Stimulated activated CD4-positive, alpha-beta T cell treated with anti-CD3 and anti-CD28 coated beads, Interleukin-1b, Interleukin-23, amount 100 ng/mL, for 24 hours (primary cell): ENCODE data around the gene EFTUD2.

Experiments
- DNase-seq, 4 experiments: peaks; one replicate each; pipeline ENCODE4 v3.0.0-alpha.2; 2020; ENCODE audit warnings: low read depth in 4 of 4, low spot score in 1 of 4

The EFTUD2 gene

DNA sequence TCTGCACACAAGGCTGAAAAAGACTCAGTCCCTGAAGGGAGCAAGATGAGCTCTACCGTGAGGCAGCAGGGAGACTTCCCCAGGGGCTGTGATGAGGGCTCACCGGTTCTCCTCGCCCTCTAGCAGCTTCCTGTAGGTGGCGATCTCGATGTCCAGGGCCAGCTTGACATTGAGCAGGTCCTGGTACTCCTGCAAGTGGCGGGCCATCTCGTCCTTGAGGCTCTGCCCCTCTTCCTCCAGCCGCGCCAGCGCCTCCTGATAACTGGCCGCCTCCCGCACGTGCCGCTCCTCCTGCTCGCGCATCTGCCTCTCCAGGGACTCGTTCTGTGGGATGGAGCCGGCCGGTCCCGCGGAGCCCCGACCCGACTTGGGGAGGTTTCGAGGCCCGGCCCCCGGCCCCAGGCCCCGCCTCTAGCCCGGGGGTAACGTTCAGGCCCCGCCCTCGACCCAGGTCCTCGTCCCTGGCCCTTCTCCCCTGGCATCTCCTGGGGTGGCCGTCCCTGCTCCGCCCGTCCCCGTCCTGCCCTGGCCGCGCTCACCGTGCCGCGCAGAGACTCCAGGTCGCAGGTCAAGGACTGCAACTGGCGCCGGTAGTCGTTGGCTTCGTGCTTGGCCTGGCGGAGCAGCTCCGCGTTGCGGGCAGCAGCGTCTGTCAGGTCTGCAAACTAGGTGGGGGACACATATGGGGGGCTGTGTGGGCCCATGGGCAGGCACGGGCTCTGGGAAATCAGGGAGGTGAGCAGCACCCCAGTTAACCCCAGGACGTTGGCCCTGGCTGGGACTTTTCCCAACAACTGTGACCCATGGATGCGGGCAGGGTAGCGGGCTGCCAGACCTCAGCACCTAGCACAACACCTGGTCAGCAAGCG lies 12.1 kb upstream of the EFTUD2 start:
- peak in 1 of 4 experiments; percentile 25 for DNase-seq

GRCh38 chr17:44910231-44911106 lies 11.2 kb upstream of the EFTUD2 start:
- no peak for DNase-seq

DNA sequence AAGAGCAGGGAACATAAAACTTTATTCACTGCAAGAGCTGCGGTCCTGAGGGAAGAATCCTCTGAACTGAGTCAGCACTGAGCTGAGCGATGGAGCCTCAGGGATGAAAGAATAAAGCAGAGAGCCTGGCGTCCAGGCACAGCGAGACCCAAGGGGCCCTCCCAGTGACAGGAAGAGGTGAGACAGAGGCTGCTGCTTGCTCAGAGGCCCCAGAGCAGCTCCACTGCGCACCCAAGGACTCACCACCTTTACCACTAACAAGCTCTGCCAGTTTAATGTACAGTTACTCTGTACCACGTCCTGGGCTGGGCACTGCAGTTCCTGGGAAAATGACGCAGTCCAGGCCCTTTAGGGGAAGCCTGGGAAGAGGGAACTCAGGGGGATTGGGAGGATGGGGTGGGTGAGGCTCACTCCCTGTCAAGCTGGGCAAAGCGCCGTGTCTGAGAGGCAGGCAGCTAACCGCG lies 10.5 kb upstream of the EFTUD2 start:
- DNase-seq, result no peak

DNA sequence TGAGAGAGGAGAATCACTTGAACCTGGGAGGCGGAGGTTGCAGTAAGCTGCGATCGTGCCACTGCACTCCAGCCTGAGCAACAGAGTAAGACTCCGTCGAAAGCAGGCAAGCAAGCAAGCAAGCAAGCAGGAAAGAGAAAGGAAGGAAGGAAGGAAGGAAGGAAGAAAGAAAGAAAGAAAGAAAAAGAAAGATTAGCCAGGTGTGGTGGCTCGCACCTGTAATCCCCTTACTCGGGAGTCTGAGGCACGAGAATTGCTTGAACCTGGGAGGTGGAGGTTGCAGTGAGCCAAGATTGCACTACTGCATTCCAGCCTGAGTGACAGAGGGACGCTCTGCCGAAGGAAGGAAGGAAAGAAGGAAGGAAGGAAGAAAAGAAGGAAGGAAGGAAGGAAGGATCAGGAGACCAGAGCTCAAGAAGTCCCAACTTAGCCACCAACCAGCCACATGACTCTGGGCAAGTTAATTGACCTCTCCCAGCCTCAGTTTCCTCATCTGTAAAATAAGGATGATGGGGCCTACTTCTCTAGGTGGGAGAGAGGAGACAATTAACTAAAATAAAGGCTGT lies 9.6 kb upstream of the EFTUD2 start:
- DNase-seq, result no peak

- no peak for DNase-seq
These were observed 8.7 kb upstream of the EFTUD2 start for GRCh38 chr17:44907729-44908470.

- no peak for DNase-seq
These were observed 7.8 kb upstream of the EFTUD2 start for GRCh38 chr17:44906763-44907728.

DNA sequence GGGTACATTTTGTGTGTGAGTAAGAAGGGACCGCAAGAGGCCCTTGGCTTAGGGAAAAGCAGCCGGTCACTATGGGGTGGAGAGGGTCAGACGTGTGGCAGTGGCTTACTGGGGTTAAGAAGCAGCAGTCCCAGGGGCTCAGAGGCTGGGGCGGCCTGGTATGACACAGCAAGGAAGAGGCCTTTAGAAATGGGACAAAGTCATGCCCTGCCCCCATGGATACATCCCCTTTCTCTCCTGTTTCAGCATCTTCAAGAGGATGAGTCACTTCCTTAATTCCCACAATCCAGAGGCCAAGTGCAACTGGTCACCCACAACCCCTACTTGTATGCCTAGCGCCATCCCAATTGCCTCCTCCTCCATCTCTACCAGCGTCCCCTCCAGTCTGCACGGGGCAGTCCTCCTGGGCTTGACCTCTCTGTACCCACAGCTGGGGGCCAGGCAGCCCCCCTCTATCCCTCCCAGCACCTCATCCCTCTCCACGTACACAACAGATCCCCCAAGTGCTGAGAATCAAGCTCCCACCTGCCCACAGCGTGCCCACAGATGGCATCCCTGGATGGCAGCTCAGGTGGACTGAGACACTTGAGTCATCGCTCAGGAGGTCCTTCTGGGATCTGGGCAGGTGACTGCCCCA lies 6.9 kb upstream of the EFTUD2 start:
- DNase-seq, result no peak

DNA sequence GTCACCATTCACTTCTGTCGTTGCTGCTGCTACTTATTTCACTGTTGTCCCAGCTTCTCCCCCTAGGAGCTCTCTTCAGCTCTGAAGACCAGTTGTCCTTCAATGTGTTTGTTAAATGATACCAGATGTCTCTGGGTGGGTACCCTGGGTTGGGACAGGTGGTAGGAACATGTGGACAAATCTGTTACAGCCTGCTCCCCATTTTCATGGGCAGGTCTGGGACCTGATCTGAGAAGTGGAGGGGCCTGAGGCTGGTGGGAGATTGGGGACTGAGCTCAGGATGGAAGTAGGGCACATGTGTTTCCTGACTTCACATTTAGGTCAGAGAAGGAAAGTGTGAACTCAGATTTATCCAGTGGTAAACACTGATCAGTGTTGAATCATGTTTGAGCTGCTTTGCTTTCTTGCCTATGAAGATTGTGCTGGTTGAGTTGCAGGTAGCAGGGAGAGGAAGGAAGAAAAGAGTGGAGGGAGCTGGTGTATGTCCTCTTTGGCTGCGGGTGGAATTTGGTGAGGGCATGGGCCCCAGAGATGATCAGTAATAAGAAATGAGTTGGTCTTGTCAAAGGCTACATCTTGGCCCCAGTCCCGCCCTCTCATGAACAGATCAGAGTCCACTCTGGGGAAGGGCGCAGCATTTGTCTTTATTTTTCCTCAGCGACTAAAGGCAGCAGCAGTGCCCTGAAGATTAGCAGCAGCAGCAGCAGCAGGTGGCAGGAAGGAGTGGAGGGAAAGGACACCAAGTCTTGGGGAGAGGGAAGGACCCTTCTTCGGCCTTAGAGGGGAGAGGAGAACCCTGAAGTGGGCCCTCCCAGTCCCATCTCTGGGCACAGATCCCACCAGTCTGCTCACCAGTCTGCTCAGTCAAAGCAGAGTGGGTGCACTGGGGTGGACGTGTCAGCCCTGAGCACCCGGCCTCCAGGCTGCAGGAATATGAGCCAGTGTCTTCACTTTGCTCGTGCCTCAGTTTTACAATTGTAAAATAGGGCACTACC lies 6.1 kb upstream of the EFTUD2 start:
- DNase-seq, result no peak

GRCh38 chr17:44904001-44904984 lies 5.0 kb upstream of the EFTUD2 start:
- DNase-seq, result no peak

DNA sequence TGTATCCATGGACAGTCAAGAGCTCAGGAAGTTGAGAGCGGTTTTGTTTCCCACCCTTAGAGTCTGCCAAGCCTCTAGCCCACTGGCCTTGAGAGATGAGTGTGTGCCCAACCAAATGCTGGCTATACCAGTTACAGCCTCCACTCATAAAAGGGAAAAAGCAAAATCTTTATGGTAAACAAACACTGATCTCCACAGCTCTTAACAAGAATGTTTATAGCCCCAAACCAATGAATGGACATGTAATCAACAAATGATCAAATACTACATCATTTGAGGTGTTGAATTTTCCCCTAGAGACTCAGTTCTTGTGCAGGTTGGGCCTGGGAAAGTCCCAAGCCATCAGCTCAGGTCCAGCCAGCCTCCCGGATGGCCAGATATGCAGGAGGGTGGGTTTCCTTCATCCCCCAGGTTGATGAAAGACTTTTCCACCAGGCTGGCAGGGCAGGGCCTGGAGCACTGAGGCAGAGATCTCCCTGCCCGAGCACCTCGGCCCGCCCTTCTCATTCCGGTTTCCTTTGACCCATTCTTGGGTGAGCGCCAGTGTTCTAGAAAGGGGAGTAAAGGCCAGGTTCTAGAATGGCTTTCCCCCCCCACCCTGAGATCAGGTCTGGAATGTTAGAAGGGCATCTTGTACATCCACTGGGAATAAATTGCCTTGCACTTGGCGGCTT lies 3.9 kb upstream of the EFTUD2 start:
- no peak for DNase-seq

DNA sequence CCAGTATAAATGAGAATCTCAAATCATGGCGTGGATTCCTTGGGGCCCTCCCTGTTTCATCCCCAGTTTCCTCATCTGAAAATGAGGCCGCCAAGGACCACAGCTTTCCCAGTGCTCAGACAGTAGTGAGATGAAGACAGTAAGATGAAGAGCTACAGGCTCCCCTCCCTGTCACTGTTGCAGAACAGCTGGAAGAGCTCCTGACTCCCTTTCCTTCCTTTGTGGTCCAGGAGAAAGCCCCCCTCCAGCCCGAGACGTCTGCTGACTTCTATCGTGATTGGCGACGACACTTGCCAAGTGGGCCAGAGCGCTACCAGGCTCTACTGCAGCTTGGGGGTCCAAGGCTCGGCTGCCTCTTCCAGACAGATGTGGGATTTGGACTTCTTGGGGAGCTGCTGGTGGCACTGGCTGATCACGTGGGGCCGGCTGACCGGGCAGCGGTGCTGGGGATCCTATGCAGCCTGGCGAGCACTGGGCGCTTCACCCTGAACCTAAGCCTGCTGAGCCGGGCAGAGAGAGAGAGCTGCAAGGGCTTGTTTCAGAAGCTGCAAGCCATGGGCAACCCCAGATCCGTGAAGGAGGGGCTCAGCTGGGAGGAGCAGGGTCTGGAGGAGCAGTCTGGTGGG lies 3.0 kb upstream of the EFTUD2 start:
- DNase-seq, result no peak

GRCh38 chr17:44901411-44901921 lies 2.2 kb upstream of the EFTUD2 start:
- DNase-seq, result no peak

GRCh38 chr17:44900894-44901293 lies 1.6 kb upstream of the EFTUD2 start:
- no peak for DNase-seq

- no peak for DNase-seq
These were observed 524 bp downstream of the EFTUD2 start for GRCh38 chr17:44898768-44899073.

DNA sequence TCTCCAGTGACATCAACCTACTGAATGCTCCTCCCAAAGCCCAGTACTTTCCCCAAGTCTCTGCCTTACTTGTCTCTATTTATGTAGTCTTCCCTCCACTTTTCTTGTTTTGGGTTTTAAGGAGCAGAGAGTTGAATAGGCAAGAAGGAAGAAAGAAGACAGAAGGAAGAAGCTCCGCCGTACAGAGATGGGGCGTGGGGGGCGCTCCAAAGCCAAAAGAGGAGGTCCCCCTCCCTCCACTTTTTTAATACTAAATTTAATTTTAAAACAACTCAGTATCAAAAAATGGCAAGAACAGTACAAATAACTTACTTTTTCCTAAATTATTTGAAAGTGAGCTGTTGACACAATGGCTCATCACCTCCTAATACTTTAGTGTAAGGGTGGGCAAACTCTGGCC lies 4.6 kb downstream of the EFTUD2 start:
- DNase-seq, result no peak

DNA sequence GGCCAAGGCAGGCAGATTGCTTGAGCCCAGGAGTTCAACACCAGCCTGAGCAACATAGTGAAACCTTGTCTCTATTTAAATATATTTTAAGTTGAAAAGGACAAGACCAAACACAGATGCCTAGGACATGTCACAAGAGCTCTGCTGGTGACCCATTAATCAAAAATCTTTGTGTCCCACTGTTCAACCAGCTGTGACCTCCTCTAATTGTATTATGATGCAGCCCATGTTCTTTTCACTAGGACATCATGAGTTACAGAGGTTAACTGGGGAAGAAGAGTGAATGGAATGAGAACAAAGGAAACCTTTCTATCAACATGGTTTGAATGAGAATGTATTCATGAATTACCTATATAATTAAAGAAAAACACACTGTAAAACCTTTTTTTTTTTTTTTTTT lies 7.0 kb downstream of the EFTUD2 start:
- no peak for DNase-seq
